Measurements from ENCODE around the gene FILIP1L.

FILIP1L gene

DNA sequence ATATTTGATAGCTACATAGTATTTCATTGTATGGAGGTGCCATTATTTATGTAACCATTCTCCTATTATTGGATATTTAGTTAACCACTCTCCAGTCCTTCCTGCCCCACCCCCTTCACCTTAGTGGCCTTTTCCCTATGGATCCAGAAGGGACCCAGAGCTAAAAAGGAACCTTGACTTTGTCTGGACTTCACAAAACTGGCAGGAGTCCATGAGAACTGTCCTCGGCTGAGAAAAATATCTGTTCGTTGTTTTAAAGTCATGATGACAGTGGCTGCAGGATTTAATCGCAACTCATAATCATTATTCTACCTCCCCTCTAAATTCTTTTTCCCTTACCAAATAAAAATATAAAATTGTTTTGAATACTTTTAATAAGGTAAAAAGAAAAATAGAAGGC, 166.9 kb downstream of the FILIP1L start:
- Histone ChIP-seq H3K4me3 (ENCODE audit: insufficient read depth, low read length, poor library complexity, severe bottlenecking) (no peak overlapping the region), H3K9me2 (replicated peaks; ENCODE audit: insufficient read depth, low read length) (no peaks in the 10 kb centered on the region), H3K4me2 (ENCODE audit: low read depth, low read length, poor library complexity, severe bottlenecking) (no peak overlapping the region), H2AFZ (ENCODE audit: low read depth, low read length, severe bottlenecking) (no peak overlapping the region), H3K36me3 (ENCODE audit: low read length) (no peaks in the 10 kb centered on the region), H3K9me3 (ENCODE audit: insufficient read depth, low read length) (no peaks in the 10 kb centered on the region), H3K9ac (ENCODE audit: low read length) (no peak overlapping the region), H4K20me1 (ENCODE audit: low read depth, low read length) (no peaks in the 10 kb centered on the region; the same call in none of the 2 replicates), H3F3A (ENCODE audit: insufficient read depth) (no peaks in the 10 kb centered on the region), H3K27me3 (ENCODE audit: low read length) (no peaks in the 10 kb centered on the region), H3K79me2 (ENCODE audit: insufficient read depth, low read length) (no peaks in the 10 kb centered on the region), H3K27ac (ENCODE audit: low read depth, low read length) (no peak overlapping the region)
- no peak for TF ChIP-seq EZH2phosphoT487 (conservative IDR thresholded peaks at IDR 0.05; ENCODE audit: low read length)
- TF ChIP-seq, protein P1, sequence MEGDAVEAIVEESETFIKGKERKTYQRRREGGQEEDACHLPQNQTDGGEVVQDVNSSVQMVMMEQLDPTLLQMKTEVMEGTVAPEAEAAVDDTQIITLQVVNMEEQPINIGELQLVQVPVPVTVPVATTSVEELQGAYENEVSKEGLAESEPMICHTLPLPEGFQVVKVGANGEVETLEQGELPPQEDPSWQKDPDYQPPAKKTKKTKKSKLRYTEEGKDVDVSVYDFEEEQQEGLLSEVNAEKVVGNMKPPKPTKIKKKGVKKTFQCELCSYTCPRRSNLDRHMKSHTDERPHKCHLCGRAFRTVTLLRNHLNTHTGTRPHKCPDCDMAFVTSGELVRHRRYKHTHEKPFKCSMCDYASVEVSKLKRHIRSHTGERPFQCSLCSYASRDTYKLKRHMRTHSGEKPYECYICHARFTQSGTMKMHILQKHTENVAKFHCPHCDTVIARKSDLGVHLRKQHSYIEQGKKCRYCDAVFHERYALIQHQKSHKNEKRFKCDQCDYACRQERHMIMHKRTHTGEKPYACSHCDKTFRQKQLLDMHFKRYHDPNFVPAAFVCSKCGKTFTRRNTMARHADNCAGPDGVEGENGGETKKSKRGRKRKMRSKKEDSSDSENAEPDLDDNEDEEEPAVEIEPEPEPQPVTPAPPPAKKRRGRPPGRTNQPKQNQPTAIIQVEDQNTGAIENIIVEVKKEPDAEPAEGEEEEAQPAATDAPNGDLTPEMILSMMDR (IDR thresholded peaks at IDR 0.05; ENCODE audit: insufficient read depth, low read length, poor library complexity, severe bottlenecking) = no peak

DNA sequence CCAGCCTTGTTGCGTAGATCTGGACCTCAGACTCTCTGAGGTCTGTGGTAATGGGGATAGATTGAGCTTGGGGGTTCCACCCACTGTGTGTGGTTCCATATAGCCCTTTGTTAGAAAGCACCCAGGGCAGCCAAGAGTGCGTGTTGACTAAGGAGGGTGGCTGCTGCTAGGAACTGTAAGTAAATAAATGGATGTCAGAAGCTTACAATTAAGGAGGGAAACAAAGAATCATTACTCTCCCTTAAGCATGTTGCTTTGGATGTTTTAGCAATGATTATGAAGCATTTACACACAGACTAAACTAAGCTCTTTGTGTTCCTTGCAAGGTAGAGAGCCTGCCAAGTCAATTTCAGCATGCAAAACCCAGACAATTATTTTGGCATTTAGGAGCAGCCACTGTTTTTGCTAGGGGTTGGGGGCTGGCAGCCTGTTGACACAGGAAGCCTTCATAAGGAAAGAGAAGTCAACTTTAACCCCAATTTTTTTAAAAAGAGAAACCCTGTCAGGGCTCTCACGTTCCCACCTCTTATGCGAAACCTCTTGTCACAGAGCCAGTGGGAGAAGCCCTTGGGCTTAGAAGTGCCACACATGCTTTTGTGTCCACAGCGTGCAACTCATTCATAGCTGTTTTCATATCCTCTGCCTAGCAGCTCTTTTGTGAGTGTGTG, 168.8 kb downstream of the FILIP1L start:
- H3K4me3 ChIP-seq (ENCODE audit: insufficient read depth, low read length, poor library complexity, severe bottlenecking) = no peak overlapping the region
- no peaks in the 10 kb centered on the region for H3K79me2 ChIP-seq (ENCODE audit: insufficient read depth, low read length)
- no peaks in the 10 kb centered on the region for H3K36me3 ChIP-seq (ENCODE audit: low read length)
- no peak overlapping the region for H3K4me2 ChIP-seq (ENCODE audit: low read depth, low read length, poor library complexity, severe bottlenecking)
- no peaks in the 10 kb centered on the region for H3K27me3 ChIP-seq (ENCODE audit: low read length)
- H3F3A ChIP-seq (ENCODE audit: insufficient read depth) = no peaks in the 10 kb centered on the region
- TF ChIP-seq, protein P1 (IDR thresholded peaks at IDR 0.05; ENCODE audit: insufficient read depth, low read length, poor library complexity, severe bottlenecking) = no peak
- no peak for TF ChIP-seq EZH2phosphoT487 (conservative IDR thresholded peaks at IDR 0.05; ENCODE audit: low read length)
- H4K20me1 ChIP-seq (ENCODE audit: low read depth, low read length) = no peaks in the 10 kb centered on the region; the same call in 1 of the 2 replicates
- no peak overlapping the region for H3K27ac ChIP-seq (ENCODE audit: low read depth, low read length)
- no peak overlapping the region for H2AFZ ChIP-seq (ENCODE audit: low read depth, low read length, severe bottlenecking)
- H3K9me3 ChIP-seq (ENCODE audit: insufficient read depth, low read length) = no peaks in the 10 kb centered on the region
- no peak overlapping the region for H3K9ac ChIP-seq (ENCODE audit: low read length)
- H3K9me2 ChIP-seq (replicated peaks; ENCODE audit: insufficient read depth, low read length) = no peaks in the 10 kb centered on the region

DNA sequence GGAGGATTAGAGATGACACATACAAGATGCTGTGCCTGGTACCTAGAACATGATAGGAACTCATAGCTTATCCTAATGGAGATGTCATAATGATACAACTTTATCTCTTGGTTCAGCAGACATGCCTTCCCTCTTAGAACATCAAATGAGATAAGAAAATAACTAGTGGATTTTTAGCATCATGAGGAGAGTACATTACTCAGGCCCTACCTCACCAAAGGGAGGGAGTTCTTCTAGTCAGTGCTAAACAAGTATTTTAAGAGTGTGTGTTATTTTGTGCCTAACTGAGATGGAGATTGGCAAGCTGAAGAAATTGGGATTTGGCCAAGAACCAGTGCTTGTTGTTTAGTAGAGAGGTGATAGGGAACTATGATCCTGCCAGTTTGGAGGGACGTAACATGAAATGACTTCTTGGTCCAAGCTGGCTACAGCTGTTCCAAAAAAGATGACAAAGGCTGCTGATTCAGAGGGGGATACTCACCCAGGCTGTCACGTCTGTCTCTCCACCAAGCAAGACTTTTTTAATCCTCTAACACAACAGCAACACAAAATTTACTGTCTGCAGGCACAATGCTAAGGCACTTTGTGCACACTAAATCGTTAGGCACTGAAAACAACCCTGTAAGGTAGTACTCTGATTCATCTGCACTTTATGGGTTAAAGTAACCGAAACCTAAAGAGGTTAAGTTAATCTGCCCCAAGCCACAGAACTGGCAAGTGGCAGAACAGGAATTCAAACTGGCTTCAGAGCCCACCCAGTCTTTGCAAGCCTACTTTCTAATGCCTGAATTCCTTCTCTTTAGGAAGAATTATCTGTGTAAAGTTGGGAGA, 170.2 kb downstream of the FILIP1L start:
- Histone ChIP-seq H2AFZ (ENCODE audit: low read depth, low read length, severe bottlenecking) (no peak overlapping the region), H3K4me3 (ENCODE audit: insufficient read depth, low read length, poor library complexity, severe bottlenecking) (no peak overlapping the region), H3K27ac (ENCODE audit: low read depth, low read length) (no peak overlapping the region), H4K20me1 (ENCODE audit: low read depth, low read length) (no peaks in the 10 kb centered on the region; the same call in 1 of the 2 replicates), H3K9me3 (ENCODE audit: insufficient read depth, low read length) (no peaks in the 10 kb centered on the region), H3K9me2 (replicated peaks; ENCODE audit: insufficient read depth, low read length) (no peaks in the 10 kb centered on the region), H3K4me2 (ENCODE audit: low read depth, low read length, poor library complexity, severe bottlenecking) (no peak overlapping the region), H3K9ac (ENCODE audit: low read length) (no peak overlapping the region), H3F3A (ENCODE audit: insufficient read depth) (no peaks in the 10 kb centered on the region), H3K27me3 (ENCODE audit: low read length) (no peaks in the 10 kb centered on the region), H3K36me3 (ENCODE audit: low read length) (no peaks in the 10 kb centered on the region), H3K79me2 (ENCODE audit: insufficient read depth, low read length) (no peaks in the 10 kb centered on the region)
- no peak for TF ChIP-seq EZH2phosphoT487 (conservative IDR thresholded peaks at IDR 0.05; ENCODE audit: low read length)
- TF ChIP-seq, protein P1 (IDR thresholded peaks at IDR 0.05; ENCODE audit: insufficient read depth, low read length, poor library complexity, severe bottlenecking) = no peak
